SK-N-SH (cell line): ENCODE results near the gene DNAJB8. TPM values are rescaled to one million over a fixed set of nuclear protein-coding genes. Genes with fewer than 3 reads are reported as not detected.

Experiments used
- CTCF ChIA-PET: fragments of 300-600, 350-600 bp; formaldehyde crosslinking; extraction: SDS; loops from one replicate; lab custom pipeline; 2021; lab: Yijun Ruan, JAX
- POLR2A ChIA-PET: fragments of 350-600 bp; sonication (Branson Sonifier 250); formaldehyde crosslinking; extraction: SDS; loops from one replicate; lab custom pipeline; 2020; ENCODE audit warnings: antibody characterized with exemption, inconsistent platforms; lab: Yijun Ruan, JAX
- DNase-seq: peaks from one replicate; pipeline ENCODE4 v3.0.0; 2012
- H2AFZ ChIP-seq: fragments of 200-600 bp; sonication (generic); 2 replicates; pipeline ENCODE4 v1.8.1; 2016; ENCODE audit warnings: antibody characterized with exemption, mild to moderate bottlenecking, low read depth
- H3F3A ChIP-seq: fragments of 200-600 bp; sonication (generic); replicated peaks from 2 replicates; pipeline ENCODE3; 2016; ENCODE audit warnings: antibody characterized with exemption, mild to moderate bottlenecking; ENCODE audit not compliant: insufficient read depth
- H3K27ac ChIP-seq, 2 experiments: fragments of 200-500 bp in 1 of 2; fragments of 200-600 bp in 1 of 2; sonication (Bioruptor generic) in 1 of 2; sonication (generic), shearing (Covaris generic) in 1 of 2; 2 replicates each; pipeline versions ENCODE4 v1.5.1 to v1.6.1; 2014 to 2016; ENCODE audit warnings: low read depth in 2 of 2, inconsistent platforms in 1 of 2, low read length in 1 of 2, mild to moderate bottlenecking in 1 of 2, mixed read lengths in 1 of 2
- H3K27me3 ChIP-seq: fragments of 200-600 bp; sonication (generic), shearing (Covaris generic); 2 replicates; pipeline ENCODE4 v1.6.1; 2016; ENCODE audit warnings: mixed run types; ENCODE audit not compliant: insufficient read depth
- H3K36me3 ChIP-seq, 2 experiments: fragments of 200-500 bp in 1 of 2; fragments of 200-600 bp in 1 of 2; sonication (Bioruptor generic) in 1 of 2; sonication (generic) in 1 of 2; replicated peaks in 1 of 2; 2 replicates each; pipeline versions ENCODE3 to v1.5.1; 2014 to 2016; ENCODE audit warnings: low read length in 1 of 2, mild to moderate bottlenecking in 1 of 2; ENCODE audit not compliant: insufficient read depth in 2 of 2, control insufficient read depth in 1 of 2
- H3K4me1 ChIP-seq, 2 experiments: fragments of 200-500 bp in 1 of 2; fragments of 200-600 bp in 1 of 2; sonication (Bioruptor generic) in 1 of 2; sonication (generic), shearing (Covaris generic) in 1 of 2; 2 replicates each; pipeline versions ENCODE4 v1.5.1 to v1.6.1; 2014 to 2016; ENCODE audit warnings: low read depth in 1 of 2, low read length in 1 of 2, mixed run types in 1 of 2; ENCODE audit not compliant: insufficient read depth in 2 of 2, control insufficient read depth in 1 of 2
- H3K4me2 ChIP-seq: fragments of 200-600 bp; sonication (generic), shearing (Covaris generic); 2 replicates; pipeline ENCODE4 v1.6.1; 2017; ENCODE audit warnings: mixed run types
- H3K4me3 ChIP-seq, 2 experiments: fragments of 200-500 bp in 1 of 2; fragments of 200-600 bp in 1 of 2; sonication (Bioruptor generic) in 1 of 2; sonication (generic), shearing (Covaris generic) in 1 of 2; 2 replicates each; pipeline versions ENCODE4 v1.5.1 to v1.8.1; 2014 to 2016; ENCODE audit warnings: low read depth in 2 of 2, inconsistent platforms in 1 of 2, low read length in 1 of 2, mild to moderate bottlenecking in 1 of 2, mixed read lengths in 1 of 2, moderate library complexity in 1 of 2
- H3K79me2 ChIP-seq: fragments of 200-600 bp; sonication (generic); 2 replicates; pipeline ENCODE4 v1.8.1; 2017; ENCODE audit warnings: mild to moderate bottlenecking; ENCODE audit not compliant: insufficient read depth
- H3K9ac ChIP-seq: fragments of 200-600 bp; sonication (generic); 2 replicates; pipeline ENCODE4 v1.6.1; 2017; ENCODE audit warnings: mixed run types
- H3K9me2 ChIP-seq: fragments of 200-600 bp; sonication (generic); 2 replicates; pipeline ENCODE4 v1.6.1; 2017; ENCODE audit warnings: mixed run types
- H3K9me3 ChIP-seq: fragments of 200-600 bp; sonication (generic); 2 replicates; pipeline ENCODE4 v1.6.1; 2017; ENCODE audit warnings: mixed run types, mild to moderate bottlenecking, moderate library complexity
- H4K20me1 ChIP-seq: fragments of 200-600 bp; sonication (generic); 2 replicates; pipeline ENCODE4 v1.6.1; 2017; ENCODE audit warnings: mild to moderate bottlenecking, mixed run types; ENCODE audit not compliant: insufficient read depth
- ELF1 ChIP-seq: IDR thresholded peaks from 2 replicates; pipeline ENCODE4 v1.4.0; 2012
- EZH2phosphoT487 ChIP-seq: fragments of 200-600 bp; sonication (generic); IDR thresholded peaks from 2 replicates; pipeline ENCODE4 v1.6.1; 2017; ENCODE audit warnings: low read depth, mixed run types, mild to moderate bottlenecking, antibody characterized with exemption, moderate library complexity, borderline replicate concordance
- FOSL2 ChIP-seq: IDR thresholded peaks from 2 replicates; pipeline ENCODE4 v1.4.0; 2012; ENCODE audit warnings: low read depth, mild to moderate bottlenecking, moderate library complexity, borderline replicate concordance
- GATA2 ChIP-seq: sonication (generic); formaldehyde crosslinking; IDR thresholded peaks from 2 replicates; pipeline ENCODE4 v1.5.0; 2020; ENCODE audit warnings: mild to moderate bottlenecking, missing genetic modification reagents
- NFIC ChIP-seq: IDR thresholded peaks from 2 replicates; pipeline ENCODE4 v1.4.0; 2012; ENCODE audit warnings: borderline replicate concordance
- NRF1 ChIP-seq: IDR thresholded peaks from 2 replicates; pipeline ENCODE4 v1.6.1; 2012; ENCODE audit warnings: low read depth, mild to moderate bottlenecking, low read length
- POLR2AphosphoS5 ChIP-seq: IDR thresholded peaks from 2 replicates; pipeline ENCODE4 v1.6.1; 2012; ENCODE audit warnings: low read depth, low read length
- TAF1 ChIP-seq: IDR thresholded peaks from 2 replicates; pipeline ENCODE4 v1.6.1; 2012; ENCODE audit warnings: low read depth, mild to moderate bottlenecking, low read length, moderate library complexity, borderline replicate concordance
- TCF12 ChIP-seq: IDR thresholded peaks from 2 replicates; pipeline ENCODE4 v1.4.0; 2012
- TEAD4 ChIP-seq: IDR thresholded peaks from 2 replicates; pipeline ENCODE4 v1.4.0; 2012; ENCODE audit warnings: mild to moderate bottlenecking, borderline replicate concordance; ENCODE audit not compliant: insufficient read depth
- WGBS: methylation state at CpG from one replicate; pipeline ENCODE4 v1.1.6; 2017; ENCODE audit warnings: low lambda C conversion rate; 5-methylcytosine and 5-hydroxymethylcytosine counted together
- polyA plus RNA-seq, 3 experiments: library from polyadenylated mRNA; depleted of rRNA; stranded (reverse); fragments of >200 nt; gene quantifications; 2 replicates each; pipeline ENCODE4 v1.2.3, GENCODE V29; 2012
- TF ChIP-seq, protein P1 (sequence below): IDR thresholded peaks from 2 replicates; pipeline ENCODE4; 2012
- TF ChIP-seq, protein P2 (sequence below): IDR thresholded peaks from 2 replicates; pipeline ENCODE4 v1.4.0; 2012; ENCODE audit warnings: low read depth, borderline replicate concordance

The DNAJB8 gene
- polyA plus RNA-seq, 1 of the 3 experiments (the other 2 are of a cell fraction) = not detected

DNA sequence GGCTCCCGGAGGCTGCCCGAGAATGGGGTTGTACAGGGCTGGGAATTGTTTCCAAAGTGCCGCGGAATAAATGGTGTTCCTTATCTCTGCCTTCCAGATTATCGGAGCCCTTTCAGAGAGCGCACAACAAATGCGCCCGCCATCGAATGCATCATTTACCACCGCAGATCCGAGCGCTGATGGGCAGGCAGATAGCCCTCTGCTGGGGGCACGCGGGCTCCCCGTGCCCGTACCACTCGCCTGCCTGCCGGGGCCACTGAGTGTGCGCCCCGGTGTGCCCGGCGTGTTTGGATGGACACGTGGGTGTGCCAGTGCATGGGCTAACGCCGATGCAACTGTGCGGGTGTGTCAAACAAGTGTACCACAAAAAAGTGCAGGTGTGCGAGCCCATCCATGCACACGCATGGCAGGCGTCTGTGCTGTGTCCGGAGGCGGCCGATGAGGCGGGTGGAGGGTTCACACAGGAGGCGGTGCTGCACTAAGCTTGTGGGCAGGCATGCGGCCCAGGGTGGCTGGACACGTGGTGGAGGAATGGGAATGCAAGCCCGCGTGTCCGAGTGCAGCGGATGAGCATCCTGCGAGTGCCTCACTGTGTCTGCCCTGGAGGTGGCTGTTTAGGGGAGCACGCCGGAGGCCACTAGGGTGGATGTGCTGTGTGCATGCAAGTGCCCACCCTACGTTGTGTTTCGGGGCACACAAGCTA is 30.1 kb upstream of the DNAJB8 start (continued):
- TF ChIP-seq EZH2phosphoT487 (no peak), TAF1 (no peak), NFIC (no peak), TEAD4 (no peak), ELF1 (no peak), GATA2 (CRISPR knock-in tag) (peak; percentile 98), POLR2AphosphoS5 (no peak), FOSL2 (no peak)
- TF ChIP-seq, protein P1, sequence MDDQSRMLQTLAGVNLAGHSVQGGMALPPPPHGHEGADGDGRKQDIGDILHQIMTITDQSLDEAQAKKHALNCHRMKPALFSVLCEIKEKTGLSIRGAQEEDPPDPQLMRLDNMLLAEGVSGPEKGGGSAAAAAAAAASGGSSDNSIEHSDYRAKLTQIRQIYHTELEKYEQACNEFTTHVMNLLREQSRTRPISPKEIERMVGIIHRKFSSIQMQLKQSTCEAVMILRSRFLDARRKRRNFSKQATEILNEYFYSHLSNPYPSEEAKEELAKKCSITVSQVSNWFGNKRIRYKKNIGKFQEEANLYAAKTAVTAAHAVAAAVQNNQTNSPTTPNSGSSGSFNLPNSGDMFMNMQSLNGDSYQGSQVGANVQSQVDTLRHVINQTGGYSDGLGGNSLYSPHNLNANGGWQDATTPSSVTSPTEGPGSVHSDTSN = no peak
- TF ChIP-seq, protein P2, sequence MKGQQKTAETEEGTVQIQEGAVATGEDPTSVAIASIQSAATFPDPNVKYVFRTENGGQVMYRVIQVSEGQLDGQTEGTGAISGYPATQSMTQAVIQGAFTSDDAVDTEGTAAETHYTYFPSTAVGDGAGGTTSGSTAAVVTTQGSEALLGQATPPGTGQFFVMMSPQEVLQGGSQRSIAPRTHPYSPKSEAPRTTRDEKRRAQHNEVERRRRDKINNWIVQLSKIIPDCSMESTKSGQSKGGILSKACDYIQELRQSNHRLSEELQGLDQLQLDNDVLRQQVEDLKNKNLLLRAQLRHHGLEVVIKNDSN = no peak; the same call in 1 of the 2 replicates

DNA sequence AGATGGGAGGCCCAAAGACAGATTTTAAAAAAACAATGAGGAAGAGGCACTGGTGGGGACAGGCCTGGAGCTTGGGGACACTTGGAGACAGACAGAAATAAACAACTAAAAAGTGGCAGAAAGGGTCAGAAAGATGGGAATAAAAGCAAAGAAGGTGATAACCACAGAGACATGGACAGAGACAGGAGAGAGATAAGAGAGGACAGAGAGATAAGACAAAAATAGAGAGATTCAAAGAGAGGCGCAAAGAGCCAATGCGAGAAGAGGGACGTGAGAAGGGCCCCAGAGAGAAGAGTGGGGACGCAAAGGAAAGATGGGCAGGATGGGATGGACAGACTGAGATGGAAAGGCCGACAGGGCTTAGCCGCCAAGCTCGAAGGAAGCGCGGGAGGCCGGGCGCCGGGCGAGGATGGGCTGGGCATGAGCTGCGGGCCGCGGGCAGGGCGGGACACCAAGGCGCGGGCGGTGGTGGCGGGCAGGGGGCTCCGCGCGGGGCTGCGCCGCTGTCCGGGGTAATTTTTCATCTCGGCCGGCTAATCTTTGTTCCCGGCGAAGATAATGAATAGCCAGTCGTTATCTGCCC is 29.4 kb upstream of the DNAJB8 start:
- H4K20me1 ChIP-seq = peaks cover 13% of the 10 kb centered on the region; the same call in 1 of the 2 replicates
- DNase-seq = no peak
- no peak overlapping the region for H3K4me2 ChIP-seq
- H3K9me2 ChIP-seq = no peaks in the 10 kb centered on the region
- H3K9me3 ChIP-seq = no peaks in the 10 kb centered on the region
- H3K4me1 ChIP-seq = peaks cover 0 to 47% of the 10 kb centered on the region in 2 experiments; a peak in 1 of 4 replicates
- ChIA-PET CTCF (interaction anchor here (0.6 to 4.1 kb wide), 24 partner anchors 9 to 401 kb away, joined by 3 to 57 read pairs (median 6); no protein-coding TSS in a partner anchor), POLR2A (interaction anchor here (0.7 to 3.9 kb wide), 18 partner anchors 8 to 217 kb away, joined by 3 to 70 read pairs (median 6); no protein-coding TSS in a partner anchor)
- no peaks in the 10 kb centered on the region for H3K79me2 ChIP-seq
- no peak overlapping the region for H3K9ac ChIP-seq
- H3K27me3 ChIP-seq = peaks cover 16% of the 10 kb centered on the region; the same call in 1 of the 2 replicates
- WGBS = 52% methylated on average over 12 of the region's 32 CpGs
- peak overlapping the region in 1 of 2 experiments; percentile 97; a peak in 2 of 4 replicates for H3K27ac ChIP-seq
- no peak overlapping the region for H2AFZ ChIP-seq
- 0 out of 2 replicates have a peak, but pooled peaks have one; percentile 12 for TF ChIP-seq TCF12
- TF ChIP-seq NRF1 = no peak
- H3F3A ChIP-seq = peaks cover 7% of the 10 kb centered on the region
- peak overlapping the region in 1 of 2 experiments; percentile 44; a peak in 1 of 4 replicates for H3K4me3 ChIP-seq
- H3K36me3 ChIP-seq = peaks cover 0 to 4% of the 10 kb centered on the region in 2 experiments
